Measurements from ENCODE around the gene KCP. TPM values are rescaled to one million over a fixed set of nuclear protein-coding genes. Genes with fewer than 3 reads are reported as not detected.

KCP gene
- total and polyA plus RNA-seq, 2 experiments from 2014 or later = 0.76 to 1.1 TPM

- DNase-seq (ENCODE audit: low spot score) = no peak
- TF ChIP-seq EZH2phosphoT487 (IDR thresholded peaks at IDR 0.05; ENCODE audit: unreplicated experiment) = no peak
- TF ChIP-seq, protein P1, sequence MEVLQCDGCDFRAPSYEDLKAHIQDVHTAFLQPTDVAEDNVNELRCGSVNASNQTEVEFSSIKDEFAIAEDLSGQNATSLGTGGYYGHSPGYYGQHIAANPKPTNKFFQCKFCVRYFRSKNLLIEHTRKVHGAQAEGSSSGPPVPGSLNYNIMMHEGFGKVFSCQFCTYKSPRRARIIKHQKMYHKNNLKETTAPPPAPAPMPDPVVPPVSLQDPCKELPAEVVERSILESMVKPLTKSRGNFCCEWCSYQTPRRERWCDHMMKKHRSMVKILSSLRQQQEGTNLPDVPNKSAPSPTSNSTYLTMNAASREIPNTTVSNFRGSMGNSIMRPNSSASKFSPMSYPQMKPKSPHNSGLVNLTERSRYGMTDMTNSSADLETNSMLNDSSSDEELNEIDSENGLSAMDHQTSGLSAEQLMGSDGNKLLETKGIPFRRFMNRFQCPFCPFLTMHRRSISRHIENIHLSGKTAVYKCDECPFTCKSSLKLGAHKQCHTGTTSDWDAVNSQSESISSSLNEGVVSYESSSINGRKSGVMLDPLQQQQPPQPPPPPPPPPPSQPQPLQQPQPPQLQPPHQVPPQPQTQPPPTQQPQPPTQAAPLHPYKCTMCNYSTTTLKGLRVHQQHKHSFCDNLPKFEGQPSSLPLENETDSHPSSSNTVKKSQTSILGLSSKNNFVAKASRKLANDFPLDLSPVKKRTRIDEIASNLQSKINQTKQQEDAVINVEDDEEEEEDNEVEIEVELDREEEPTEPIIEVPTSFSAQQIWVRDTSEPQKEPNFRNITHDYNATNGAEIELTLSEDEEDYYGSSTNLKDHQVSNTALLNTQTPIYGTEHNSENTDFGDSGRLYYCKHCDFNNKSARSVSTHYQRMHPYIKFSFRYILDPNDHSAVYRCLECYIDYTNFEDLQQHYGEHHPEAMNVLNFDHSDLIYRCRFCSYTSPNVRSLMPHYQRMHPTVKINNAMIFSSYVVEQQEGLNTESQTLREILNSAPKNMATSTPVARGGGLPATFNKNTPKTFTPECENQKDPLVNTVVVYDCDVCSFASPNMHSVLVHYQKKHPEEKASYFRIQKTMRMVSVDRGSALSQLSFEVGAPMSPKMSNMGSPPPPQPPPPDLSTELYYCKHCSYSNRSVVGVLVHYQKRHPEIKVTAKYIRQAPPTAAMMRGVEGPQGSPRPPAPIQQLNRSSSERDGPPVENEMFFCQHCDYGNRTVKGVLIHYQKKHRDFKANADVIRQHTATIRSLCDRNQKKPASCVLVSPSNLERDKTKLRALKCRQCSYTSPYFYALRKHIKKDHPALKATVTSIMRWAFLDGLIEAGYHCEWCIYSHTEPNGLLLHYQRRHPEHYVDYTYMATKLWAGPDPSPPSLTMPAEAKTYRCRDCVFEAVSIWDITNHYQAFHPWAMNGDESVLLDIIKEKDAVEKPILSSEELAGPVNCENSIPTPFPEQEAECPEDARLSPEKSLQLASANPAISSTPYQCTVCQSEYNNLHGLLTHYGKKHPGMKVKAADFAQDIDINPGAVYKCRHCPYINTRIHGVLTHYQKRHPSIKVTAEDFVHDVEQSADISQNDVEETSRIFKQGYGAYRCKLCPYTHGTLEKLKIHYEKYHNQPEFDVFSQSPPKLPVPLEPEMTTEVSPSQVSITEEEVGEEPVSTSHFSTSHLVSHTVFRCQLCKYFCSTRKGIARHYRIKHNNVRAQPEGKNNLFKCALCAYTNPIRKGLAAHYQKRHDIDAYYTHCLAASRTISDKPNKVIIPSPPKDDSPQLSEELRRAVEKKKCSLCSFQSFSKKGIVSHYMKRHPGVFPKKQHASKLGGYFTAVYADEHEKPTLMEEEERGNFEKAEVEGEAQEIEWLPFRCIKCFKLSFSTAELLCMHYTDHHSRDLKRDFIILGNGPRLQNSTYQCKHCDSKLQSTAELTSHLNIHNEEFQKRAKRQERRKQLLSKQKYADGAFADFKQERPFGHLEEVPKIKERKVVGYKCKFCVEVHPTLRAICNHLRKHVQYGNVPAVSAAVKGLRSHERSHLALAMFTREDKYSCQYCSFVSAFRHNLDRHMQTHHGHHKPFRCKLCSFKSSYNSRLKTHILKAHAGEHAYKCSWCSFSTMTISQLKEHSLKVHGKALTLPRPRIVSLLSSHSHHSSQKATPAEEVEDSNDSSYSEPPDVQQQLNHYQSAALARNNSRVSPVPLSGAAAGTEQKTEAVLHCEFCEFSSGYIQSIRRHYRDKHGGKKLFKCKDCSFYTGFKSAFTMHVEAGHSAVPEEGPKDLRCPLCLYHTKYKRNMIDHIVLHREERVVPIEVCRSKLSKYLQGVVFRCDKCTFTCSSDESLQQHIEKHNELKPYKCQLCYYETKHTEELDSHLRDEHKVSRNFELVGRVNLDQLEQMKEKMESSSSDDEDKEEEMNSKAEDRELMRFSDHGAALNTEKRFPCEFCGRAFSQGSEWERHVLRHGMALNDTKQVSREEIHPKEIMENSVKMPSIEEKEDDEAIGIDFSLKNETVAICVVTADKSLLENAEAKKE (CRISPR knock-in tag; IDR thresholded peaks at IDR 0.05) = no peak
- TF ChIP-seq ZNF331 (CRISPR knock-in tag; IDR thresholded peaks at IDR 0.05; ENCODE audit: low read depth) = no peak
- TF ChIP-seq EZH2 (IDR thresholded peaks at IDR 0.05; ENCODE audit: low read depth, unreplicated experiment) = no peak
- TF ChIP-seq, protein P2, sequence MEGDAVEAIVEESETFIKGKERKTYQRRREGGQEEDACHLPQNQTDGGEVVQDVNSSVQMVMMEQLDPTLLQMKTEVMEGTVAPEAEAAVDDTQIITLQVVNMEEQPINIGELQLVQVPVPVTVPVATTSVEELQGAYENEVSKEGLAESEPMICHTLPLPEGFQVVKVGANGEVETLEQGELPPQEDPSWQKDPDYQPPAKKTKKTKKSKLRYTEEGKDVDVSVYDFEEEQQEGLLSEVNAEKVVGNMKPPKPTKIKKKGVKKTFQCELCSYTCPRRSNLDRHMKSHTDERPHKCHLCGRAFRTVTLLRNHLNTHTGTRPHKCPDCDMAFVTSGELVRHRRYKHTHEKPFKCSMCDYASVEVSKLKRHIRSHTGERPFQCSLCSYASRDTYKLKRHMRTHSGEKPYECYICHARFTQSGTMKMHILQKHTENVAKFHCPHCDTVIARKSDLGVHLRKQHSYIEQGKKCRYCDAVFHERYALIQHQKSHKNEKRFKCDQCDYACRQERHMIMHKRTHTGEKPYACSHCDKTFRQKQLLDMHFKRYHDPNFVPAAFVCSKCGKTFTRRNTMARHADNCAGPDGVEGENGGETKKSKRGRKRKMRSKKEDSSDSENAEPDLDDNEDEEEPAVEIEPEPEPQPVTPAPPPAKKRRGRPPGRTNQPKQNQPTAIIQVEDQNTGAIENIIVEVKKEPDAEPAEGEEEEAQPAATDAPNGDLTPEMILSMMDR (conservative IDR thresholded peaks at IDR 0.05; ENCODE audit: low read depth in 2 of 2) = no peak
- TF ChIP-seq STAT1 (IDR thresholded peaks at IDR 0.05; ENCODE audit: unreplicated experiment) = no peak
- no peak for TF ChIP-seq ZNF114 (CRISPR knock-in tag; IDR thresholded peaks at IDR 0.05)
- no peak for TF ChIP-seq JUNB (IDR thresholded peaks at IDR 0.05; ENCODE audit: unreplicated experiment)
- TF ChIP-seq, protein P3, sequence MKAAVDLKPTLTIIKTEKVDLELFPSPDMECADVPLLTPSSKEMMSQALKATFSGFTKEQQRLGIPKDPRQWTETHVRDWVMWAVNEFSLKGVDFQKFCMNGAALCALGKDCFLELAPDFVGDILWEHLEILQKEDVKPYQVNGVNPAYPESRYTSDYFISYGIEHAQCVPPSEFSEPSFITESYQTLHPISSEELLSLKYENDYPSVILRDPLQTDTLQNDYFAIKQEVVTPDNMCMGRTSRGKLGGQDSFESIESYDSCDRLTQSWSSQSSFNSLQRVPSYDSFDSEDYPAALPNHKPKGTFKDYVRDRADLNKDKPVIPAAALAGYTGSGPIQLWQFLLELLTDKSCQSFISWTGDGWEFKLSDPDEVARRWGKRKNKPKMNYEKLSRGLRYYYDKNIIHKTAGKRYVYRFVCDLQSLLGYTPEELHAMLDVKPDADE (IDR thresholded peaks at IDR 0.05) = no peak
- TF ChIP-seq, protein P4, sequence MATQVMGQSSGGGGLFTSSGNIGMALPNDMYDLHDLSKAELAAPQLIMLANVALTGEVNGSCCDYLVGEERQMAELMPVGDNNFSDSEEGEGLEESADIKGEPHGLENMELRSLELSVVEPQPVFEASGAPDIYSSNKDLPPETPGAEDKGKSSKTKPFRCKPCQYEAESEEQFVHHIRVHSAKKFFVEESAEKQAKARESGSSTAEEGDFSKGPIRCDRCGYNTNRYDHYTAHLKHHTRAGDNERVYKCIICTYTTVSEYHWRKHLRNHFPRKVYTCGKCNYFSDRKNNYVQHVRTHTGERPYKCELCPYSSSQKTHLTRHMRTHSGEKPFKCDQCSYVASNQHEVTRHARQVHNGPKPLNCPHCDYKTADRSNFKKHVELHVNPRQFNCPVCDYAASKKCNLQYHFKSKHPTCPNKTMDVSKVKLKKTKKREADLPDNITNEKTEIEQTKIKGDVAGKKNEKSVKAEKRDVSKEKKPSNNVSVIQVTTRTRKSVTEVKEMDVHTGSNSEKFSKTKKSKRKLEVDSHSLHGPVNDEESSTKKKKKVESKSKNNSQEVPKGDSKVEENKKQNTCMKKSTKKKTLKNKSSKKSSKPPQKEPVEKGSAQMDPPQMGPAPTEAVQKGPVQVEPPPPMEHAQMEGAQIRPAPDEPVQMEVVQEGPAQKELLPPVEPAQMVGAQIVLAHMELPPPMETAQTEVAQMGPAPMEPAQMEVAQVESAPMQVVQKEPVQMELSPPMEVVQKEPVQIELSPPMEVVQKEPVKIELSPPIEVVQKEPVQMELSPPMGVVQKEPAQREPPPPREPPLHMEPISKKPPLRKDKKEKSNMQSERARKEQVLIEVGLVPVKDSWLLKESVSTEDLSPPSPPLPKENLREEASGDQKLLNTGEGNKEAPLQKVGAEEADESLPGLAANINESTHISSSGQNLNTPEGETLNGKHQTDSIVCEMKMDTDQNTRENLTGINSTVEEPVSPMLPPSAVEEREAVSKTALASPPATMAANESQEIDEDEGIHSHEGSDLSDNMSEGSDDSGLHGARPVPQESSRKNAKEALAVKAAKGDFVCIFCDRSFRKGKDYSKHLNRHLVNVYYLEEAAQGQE (IDR thresholded peaks at IDR 0.05; ENCODE audit: unreplicated experiment) = no peak
- no peak for TF ChIP-seq POLR2AphosphoS5 (IDR thresholded peaks at IDR 0.05; ENCODE audit: low read depth)
- TF ChIP-seq CREB1 (CRISPR knock-in tag; IDR thresholded peaks at IDR 0.05; ENCODE audit: low read depth) = no peak
- TF ChIP-seq NANOG (IDR thresholded peaks at IDR 0.05; ENCODE audit: borderline replicate concordance) = no peak
- H3K36me3 ChIP-seq (ENCODE audit: insufficient read depth) = no peaks in the 10 kb centered on the region
- peaks cover 4% of the 10 kb centered on the region; the same call in 1 of the 2 replicates for H3F3A ChIP-seq (replicated peaks; ENCODE audit: low read depth)
- H4K20me1 ChIP-seq (replicated peaks; ENCODE audit: insufficient read depth) = peaks cover 4% of the 10 kb centered on the region
- H3K36me3 Mint-ChIP-seq (ENCODE audit: low read depth) = no peaks in the 10 kb centered on the region; the same call in 2 of the 3 replicates
- 0 out of 2 replicates have a peak overlapping the region, but pooled peaks have one; percentile 43 for H3K27ac Mint-ChIP-seq
- H3K4me3 Mint-ChIP-seq = no peak overlapping the region
- peaks cover 30% of the 10 kb centered on the region for H3K4me1 Mint-ChIP-seq
- no peaks in the 10 kb centered on the region for H3K9me2 ChIP-seq (ENCODE audit: insufficient read depth)
- H3K27me3 Mint-ChIP-seq (ENCODE audit: insufficient read depth, low read depth, poor library complexity) = peaks cover 25% of the 10 kb centered on the region
- ATAC-seq = no peak
- H3K79me2 ChIP-seq (replicated peaks; ENCODE audit: insufficient read depth) = peaks cover 12% of the 10 kb centered on the region
- no peak overlapping the region for H3K27ac ChIP-seq (ENCODE audit: low read depth)
- H3K4me1 ChIP-seq (ENCODE audit: insufficient read depth) = peaks cover 7% of the 10 kb centered on the region
- H3K27me3 ChIP-seq (ENCODE audit: insufficient read depth) = no peaks in the 10 kb centered on the region
- H3K4me2 ChIP-seq = no peak overlapping the region
- no peaks in the 10 kb centered on the region for H3K9me3 Mint-ChIP-seq
- no peak overlapping the region for H3K4me3 ChIP-seq
- no peak overlapping the region for H2AFZ ChIP-seq
Observed at GRCh38 chr7:128859232-128860157, 51.0 kb downstream of the KCP start.
